GM21619 (cell line): ENCODE results near the gene NCOR2.

Experiments
- ATAC-seq: cut with Tn5 transposase; IDR thresholded peaks from one replicate; pipeline ENCODE4 v1.9.1; 2021; ENCODE audit not compliant: unreplicated experiment

The NCOR2 gene

GRCh38 chr12:124544983-124545382 is 22.4 kb downstream of the NCOR2 start:
- no peak for ATAC-seq

- no peak for ATAC-seq
These were observed 23.0 kb downstream of the NCOR2 start for GRCh38 chr12:124544311-124544970.

- ATAC-seq = no peak
These were observed 23.7 kb downstream of the NCOR2 start for GRCh38 chr12:124543590-124544310.

GRCh38 chr12:124543052-124543589 is 24.3 kb downstream of the NCOR2 start:
- ATAC-seq = no peak

GRCh38 chr12:124542021-124542949 is 25.1 kb downstream of the NCOR2 start:
- ATAC-seq = no peak

- ATAC-seq = no peak
These were observed 26.1 kb downstream of the NCOR2 start for GRCh38 chr12:124541322-124541721.

GRCh38 chr12:124539084-124540041 is 28.0 kb downstream of the NCOR2 start:
- ATAC-seq = no peak

- ATAC-seq = no peak
These were observed 29.0 kb downstream of the NCOR2 start for GRCh38 chr12:124538194-124539082.

- no peak for ATAC-seq
These were observed 29.8 kb downstream of the NCOR2 start for GRCh38 chr12:124537525-124538193.

- ATAC-seq = no peak
These were observed 30.8 kb downstream of the NCOR2 start for GRCh38 chr12:124536641-124537040.

- no peak for ATAC-seq
These were observed 32.4 kb downstream of the NCOR2 start for GRCh38 chr12:124534776-124535740.

- ATAC-seq = no peak
These were observed 34.0 kb downstream of the NCOR2 start for GRCh38 chr12:124533456-124533855.

- ATAC-seq = no peak
These were observed 34.4 kb downstream of the NCOR2 start for GRCh38 chr12:124532967-124533366.

GRCh38 chr12:124532331-124532750 is 35.1 kb downstream of the NCOR2 start:
- no peak for ATAC-seq

- no peak for ATAC-seq
These were observed 35.5 kb downstream of the NCOR2 start for GRCh38 chr12:124531906-124532305.

GRCh38 chr12:124531281-124531745 is 36.1 kb downstream of the NCOR2 start:
- ATAC-seq = no peak

- ATAC-seq = no peak
These were observed 36.7 kb downstream of the NCOR2 start for GRCh38 chr12:124530637-124531263.
